Stimulated activated CD8-positive, alpha-beta memory T cell treated with anti-CD3 and anti-CD28 coated beads, Interleukin-15, amount 100 ng/mL, for 48 hours (primary cell): ENCODE measurements around the gene SCG5.

ENCODE experiments used
- DNase-seq, 2 donors: peaks; one replicate each; pipeline ENCODE4 v3.0.0-alpha.2; 2020; ENCODE audit warnings: low read depth in 2 of 2

The SCG5 gene

DNA sequence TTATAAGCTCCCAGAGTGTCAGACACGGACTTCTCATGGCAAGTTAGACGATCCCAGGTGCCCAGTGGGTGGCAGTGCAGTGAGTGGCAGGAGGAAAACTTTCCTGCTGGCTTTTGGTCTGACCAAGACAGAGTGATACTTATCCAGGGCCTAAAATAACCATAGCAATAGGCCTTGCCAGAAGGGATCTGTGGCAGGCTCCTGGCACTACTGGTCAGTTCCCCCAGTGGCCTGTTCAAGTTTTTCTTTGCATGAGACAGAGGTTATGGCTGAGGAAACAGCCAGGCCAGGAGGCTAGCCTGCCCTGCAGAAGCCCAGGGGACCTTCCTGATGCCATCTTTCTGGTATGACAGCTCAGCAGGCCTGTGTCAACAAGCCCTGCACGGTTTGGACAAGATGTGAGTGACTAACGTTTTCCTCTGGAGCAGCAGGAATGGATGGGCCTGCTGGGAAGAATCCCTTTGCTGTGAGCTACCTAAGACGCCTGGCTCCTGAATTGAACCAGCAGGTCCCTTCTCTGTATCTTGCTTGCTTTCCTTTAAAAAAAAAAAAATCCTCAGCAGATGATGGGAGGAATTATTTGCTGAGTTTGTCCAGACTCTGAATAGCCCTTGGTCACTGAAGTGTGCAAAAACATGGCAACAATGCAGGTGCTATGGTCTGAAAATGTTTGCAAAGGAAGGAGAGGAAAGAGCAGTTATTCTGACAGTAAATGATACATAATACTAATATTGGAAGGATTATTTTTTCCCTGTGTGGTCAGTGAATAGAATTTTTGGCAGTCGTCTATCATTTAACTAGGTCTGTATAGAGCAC lies 18.0 kb downstream of the SCG5 start:
- no peak for DNase-seq

DNA sequence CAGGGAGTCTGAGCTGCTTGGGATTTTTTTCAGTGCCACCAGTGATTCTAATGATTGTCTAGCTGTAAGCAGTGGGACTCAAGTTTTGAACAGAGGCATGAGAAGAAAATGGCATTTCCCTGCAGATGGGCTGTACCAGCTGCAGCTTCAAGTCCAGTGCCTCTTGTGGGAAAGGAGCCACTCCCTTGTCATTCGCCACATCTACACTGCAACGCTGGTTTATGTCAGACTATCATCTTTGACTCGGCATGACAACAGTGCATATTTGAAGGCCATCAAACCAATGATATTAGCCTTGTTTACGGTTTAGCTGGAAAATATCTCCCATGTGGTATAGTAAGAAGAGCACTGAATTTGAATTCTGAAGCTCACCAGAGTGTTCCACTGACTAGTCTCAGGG lies 22.2 kb downstream of the SCG5 start:
- no peak for DNase-seq

DNA sequence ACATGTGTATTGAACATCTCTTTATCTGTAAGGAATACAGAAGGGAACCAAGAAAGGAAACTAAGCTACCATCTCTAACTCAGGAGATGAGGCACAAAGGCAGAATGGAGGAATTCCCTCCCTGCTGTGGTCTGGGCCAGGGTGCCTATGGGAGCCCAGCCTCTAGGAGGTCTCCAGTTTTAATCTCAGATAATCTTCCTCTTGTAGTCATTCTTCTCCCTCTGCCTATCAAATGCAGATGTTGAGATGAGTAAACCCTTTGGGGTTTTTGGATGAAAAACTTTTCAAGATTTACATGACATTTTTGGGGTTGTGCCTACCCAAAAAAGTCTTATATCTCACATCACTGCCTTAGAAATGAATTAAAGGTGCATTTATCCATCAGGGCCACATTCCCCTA lies 23.3 kb downstream of the SCG5 start:
- DNase-seq: no peak

DNA sequence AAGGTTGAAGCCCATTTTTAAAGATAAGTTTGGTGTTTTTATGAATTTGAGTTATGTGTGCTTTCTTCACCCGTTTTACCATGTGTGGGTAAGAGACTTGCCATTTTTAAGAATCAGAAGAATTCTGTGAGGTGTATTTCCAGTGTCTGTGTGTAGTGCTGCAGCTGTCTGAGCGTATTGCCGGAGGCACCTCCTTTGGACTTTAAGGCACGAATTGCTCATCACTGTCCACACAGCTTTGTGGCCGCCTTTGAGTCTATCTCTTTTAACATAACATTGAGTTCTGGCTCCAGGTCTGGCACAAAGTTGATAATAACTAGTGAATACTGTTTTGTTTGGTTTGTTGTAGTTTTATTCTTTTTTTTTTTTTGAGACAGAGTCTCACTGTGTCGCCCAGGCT lies 25.8 kb downstream of the SCG5 start:
- DNase-seq: no peak

DNA sequence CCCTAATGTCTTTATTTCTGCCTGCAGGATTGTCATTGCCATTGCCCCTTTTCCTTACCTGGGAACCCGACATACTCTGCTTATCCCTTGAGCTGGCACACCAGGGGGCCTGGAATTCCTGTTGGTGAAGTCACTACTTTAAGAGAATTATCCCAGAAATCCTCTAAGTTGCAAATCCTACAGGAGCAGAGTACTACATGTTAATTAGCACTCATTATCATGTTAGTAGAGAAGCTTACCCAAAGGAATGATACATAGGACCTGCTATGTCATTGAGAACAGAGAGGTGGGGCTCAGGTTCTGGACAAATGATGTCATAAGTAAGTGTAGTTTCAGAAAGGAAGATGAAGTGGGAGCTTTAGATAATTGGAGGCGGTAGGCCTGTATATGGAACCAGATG lies 27.4 kb downstream of the SCG5 start:
- no peak for DNase-seq

DNA sequence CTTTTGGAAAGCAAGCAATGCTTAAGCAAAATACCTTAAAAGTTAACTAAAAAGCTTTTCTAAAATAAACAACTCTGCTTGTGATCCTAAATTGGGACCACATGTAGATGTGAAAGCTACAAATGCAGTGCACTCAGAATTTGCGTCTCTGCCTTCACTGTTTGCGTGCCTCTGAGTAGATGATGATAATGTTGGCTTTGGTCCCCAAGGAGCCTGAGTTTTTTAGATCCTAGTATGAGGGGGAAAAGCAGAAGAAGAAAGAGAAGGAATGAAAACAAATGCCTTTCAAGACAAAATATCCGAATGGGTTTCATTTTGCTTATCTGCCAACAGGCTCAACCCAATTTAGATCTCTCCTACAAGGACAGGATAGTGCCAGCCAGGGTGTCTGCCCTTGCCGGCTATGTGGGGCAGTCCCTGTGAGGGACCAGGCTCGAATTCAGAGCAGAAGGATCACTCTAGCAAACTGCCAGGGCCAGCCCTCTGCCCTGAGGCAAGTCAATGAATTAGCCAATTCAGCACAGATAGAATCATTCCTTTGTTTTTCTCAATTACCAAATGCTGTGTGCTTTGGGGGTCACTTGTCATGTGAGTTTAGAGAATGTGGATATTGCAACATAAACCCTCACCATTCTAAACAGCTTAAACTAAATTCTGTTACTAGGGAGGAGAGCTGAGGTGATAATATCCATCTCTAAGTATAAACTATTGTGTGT lies 28.5 kb downstream of the SCG5 start:
- no peak for DNase-seq

DNA sequence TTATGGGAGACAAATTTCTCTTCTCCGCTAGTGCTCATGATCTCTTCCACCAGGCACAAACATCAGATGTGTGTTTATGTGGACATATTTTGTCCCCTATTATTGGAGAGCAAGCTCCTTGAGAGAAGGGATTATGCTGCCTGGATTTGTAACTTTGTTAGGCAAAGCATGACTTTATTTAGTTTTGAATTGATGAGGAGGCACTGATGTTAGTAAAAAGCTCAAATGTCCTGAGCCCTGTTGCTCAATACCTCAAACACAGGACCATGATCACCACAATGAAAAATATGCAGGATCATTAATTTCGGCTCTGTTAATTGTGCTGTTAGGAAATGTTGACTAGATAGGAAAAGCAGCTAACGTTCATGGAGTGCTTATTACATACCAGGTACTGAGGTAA lies 29.1 kb downstream of the SCG5 start:
- DNase-seq: no peak

DNA sequence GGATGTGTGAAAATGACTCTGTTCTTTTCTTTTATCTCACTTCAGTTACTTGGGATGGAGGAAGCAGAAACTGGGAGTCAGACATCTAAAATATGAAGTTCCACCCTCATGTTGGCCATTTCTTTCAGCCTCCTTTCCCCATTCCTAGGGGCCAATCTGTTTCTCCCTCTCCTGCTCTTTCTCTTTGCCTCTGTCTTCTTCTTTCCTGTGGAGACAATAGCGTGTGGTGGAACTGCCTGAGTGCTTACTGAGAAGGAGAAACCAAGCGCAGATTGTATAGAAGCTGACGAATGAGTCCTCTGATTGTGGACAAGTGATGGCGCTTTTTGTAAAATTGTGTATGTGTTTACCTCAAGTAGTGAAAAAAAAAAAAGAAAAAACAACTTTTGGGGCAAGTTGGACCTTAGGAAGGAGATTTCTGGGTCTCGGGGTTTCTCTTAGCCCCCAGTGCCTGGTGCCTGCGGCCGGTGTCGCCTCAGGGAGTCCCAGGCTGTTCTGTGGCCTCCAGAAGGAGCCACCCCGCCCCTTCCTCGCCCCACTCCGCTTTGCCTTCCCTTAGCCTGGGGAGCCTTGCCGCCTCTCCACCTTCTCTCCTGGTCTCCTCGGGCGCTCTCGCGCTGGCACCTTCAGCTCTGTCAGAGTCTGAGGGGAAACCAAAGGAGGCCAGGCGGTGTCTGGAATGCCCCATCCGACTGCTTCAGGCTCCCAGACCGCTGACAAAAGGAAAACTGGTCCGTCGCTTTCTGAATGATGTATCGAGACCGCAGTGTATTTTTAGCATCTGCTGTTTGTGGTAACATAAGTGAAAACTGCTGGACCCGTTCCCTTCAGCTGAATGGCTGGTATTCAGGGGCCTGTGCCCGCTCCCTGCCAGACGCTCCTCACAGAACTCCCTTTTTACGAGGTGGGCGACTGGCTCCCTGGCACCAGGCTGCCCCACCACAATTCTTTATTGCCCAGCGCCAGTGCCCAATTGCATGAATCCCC lies 30.1 kb downstream of the SCG5 start:
- no peak for DNase-seq

DNA sequence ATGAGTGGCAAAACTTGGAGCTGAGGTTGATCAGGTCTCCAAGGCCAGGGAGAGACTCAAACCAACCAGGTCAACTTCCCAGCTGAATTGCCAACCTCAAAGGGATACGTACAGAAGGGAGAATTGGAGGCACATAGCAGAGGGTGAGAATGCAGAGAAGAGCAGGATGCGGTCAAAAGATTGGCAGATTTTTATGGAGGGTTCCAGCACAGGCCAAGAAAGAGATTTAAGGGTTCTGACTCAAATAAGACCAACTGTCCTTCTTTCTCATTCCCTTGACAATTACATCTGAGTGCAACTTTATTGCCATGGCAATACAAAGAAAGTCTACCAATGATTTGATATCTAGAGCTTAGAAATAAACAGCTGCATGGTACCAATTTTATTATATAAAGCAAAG lies 33.2 kb downstream of the SCG5 start:
- DNase-seq: no peak

DNA sequence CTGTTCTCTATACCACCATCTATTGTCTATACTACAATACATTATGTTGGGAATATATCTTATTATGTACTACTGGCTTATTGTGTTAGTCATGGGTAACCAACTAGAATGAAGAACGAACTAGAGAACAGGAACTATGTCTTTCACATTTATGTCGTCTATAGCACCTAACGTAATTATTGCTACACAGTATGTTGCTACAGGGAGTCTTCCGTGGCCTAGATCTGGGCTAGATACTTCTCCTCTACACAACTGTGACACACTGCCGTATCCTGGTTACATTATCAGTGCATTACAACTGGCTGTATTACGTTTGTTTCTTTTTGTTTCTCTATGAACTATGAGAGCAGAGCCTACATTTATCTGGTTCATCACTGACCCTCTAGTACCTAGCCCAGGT lies 34.0 kb downstream of the SCG5 start:
- no peak for DNase-seq

DNA sequence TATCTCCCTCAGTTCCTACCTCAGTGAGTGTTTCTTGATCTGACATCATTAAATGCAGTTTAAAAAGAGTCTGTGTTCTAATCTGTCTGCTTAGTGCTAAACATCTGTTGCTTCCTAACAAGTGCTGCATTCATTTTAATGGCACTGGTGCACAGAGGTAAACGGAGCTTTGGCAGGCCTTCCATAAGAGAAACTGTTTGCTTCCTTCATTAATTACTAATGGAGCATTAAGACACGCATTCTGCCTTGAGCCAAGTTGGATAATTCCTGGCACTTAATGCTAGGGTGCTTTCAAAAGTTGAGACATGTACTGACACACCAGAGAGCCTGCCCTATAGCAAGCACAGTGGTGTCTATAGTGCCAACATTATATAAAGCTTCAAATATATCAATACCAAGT lies 34.7 kb downstream of the SCG5 start:
- DNase-seq: no peak

DNA sequence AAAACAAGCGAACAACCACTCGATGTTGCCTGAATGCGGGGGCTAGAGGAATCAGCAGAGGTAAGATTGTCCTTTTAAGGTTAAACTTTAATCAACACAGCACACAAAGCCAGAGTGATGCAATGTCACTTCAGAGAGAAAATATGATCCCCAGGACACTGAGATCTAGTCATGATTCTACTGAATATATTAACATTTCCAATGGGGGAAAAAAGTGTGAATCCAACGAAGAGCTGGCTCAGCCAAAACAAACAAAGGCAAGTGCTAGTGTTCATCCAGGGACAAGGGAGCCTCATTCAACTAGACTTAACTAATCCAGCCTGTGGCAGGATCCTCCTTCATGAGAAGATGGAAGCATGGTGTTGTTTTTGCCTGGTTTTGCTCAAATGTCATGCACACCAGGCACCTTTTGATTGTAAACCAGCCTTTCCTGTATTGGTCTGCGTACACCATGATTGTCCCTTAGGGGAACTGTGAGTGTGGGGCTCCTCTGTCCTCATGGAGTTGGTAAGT lies 35.8 kb downstream of the SCG5 start:
- no peak for DNase-seq

DNA sequence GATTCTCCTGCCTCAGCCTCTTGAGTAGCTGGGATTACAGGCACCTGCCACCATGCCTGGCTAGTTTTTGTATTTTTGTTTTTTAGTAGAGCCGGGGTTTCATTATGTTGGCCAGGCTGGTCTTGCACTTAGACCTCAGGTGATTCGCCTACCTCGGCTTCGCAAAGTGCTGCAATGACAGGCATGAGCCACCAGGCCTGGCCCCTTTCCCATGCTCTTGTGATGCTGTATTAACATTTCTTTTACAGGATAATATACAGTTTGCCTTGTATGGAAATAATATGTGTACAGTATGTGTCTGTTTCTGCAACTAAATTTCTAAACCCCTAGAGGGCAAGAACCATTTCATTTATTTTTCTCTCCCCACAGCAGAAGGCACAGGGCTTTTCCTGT lies 37.8 kb downstream of the SCG5 start:
- no peak for DNase-seq

DNA sequence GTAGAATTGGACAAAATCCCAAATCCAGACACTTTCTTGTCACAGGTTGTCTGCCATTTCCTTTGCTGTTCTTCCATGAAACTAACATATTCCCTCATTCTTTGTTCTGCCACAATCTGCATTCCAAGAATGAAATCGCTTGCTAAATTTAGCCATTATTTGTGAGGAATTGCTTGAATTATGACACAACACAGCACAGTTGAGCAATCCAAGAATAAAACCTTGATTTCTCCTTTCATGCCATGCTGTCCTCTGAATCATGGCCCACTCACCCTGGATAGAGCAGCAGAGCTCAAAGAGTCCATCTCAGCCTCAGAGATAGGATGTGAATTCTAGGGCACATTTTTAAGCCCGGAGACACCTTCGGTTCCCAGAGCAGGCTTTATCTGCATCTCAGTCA lies 41.1 kb downstream of the SCG5 start:
- no peak for DNase-seq

DNA sequence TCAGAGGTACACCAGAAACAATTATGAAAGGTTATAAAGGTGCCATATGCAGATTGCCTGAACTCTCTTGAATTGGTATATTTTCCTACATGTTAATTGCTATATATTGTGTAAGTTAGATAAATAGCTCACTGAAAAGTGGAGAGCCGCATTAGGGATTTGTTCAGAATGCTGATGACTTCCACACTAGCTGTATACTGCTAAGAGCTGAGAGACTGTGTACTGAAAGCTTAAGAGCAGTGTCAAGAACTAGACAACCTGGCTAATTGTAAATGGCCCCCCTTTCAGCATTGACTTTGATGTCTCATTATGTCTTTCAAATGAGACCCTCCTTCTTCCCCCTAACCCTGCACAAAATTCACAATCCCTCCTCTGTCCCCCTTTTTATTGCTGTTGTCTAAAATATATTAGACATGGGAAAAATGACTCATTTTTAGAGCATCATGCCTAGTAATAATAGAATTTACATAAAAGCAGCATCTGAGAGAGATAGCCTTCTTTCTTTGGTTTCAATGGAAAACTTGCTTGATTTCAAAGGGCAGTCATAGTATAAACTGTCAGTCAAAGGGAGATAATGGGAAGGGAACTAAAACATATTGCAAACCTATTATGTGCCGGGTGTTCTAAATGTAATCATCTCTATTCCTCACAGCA lies 41.6 kb downstream of the SCG5 start:
- DNase-seq: no peak

DNA sequence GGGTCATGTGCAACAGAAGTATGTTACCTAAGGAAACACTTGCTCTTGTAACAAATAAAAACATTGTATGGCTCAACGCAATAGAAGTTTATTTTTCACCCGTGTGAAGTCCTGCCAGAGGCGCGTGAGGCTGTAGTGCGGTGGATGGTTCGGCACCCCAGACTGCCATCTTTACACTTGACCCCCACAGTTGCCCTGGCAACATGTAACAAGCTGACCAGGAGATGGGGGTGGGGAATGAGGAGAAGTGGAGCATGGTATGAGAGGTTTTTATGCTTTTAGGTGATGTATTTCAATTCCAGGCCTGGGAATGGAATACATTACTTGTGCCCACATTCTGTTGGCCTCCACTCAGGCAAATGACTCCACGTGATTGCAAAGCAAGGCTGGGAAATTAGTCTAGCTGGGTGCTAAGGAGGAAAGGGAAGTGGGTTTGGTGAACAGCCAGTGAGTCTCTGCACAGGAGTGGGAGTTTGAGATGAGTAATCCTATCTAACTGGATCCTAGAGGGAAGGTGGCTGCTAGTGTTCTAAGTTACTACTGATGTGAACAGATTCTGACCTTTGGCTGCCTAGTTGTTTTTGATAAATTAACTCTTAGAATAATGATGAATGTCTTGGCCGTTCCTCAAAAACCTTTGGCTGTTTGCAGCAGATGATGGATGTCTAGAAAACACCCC lies 42.5 kb downstream of the SCG5 start:
- no peak for DNase-seq

DNA sequence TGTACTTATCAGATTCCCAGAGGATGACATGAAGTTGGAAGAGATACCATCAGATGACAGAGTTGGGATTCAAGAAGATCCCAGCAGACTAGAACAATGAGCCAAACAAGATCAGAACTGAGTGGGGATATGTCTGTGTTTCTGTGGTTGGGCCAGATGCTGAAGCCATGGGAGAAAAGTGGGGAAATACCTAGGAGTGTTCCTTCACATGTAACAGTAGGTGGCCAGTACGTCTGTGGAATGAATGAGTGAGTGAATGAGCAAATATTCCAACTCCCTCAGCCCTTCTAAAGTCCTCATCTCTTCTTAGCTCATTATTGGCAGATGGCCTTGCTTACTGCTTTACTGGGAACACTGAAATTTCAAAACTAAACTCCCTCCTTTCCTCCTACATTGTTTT lies 44.1 kb downstream of the SCG5 start:
- no peak for DNase-seq

DNA sequence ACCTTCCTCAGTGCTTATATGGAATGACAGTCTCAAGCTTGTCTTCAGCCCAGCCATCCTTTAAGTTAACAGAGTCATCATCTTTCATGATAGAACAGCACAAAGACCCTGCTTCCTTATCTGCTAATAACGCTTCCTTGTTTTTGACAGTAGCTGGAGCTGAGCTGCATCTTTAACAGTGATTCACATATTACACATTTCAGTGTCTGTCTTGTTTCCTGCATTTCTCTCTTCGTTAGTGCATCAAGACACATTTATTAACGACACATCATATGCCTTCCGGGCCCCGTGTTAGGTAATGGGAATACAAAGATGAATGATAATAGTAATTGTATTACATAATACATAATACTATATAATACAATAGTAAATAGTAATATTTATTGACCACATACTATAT lies 46.0 kb downstream of the SCG5 start:
- no peak for DNase-seq

DNA sequence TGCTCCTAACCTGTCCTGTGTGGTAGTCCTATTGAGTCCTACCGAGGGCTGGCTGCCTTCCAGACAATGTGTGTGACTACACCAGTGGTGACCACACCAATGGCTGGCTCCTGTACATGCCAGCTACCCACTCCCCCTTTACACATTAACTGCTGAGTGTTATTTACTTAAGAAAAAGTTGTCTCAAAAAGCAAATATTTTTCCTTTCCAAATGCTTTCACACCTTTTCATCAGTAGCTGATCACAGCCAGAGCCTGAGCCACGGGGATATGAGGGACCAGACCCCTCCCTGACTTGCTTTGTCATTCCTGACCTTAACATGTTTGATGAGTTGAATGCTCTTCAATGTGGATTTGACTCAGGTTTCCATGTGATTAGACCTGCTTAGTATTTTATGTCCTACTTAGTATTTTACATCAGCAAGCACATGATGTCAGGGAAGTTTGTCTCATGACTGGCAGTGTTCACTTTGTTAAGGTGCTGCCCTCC lies 46.7 kb downstream of the SCG5 start:
- no peak for DNase-seq

DNA sequence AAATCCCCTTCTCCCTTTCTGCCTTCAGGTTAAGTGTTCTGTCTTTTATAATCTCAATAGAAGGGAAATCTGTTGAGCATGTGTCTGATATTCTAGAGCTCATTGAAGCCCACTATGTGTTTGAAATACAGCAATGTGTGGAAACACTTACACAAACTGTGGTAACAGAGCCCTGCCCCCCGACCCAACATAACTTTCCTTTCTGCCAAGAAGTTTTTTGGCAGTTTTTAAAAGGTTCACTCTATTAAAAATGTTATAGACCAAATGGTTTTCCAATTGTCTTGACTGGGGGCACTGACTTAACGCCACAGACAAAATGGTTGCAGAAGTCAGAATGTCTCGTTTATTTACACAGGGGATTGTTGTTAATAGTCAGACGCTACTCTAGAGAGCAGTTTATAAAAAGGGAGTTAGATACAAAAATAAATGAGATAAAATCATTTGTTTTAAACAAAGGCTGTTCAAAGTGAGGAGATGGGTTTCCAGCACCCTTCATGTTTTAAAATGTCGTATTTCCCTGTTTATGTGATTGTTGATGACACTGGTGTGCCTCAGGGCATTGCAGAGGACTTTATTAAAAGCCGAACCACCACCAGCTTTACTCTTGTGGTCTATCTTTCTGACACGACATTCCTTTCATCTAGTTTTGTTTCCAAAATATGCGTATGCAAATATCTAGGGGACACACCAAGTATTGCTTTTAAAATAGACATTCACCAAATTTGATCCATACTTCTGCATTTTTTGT lies 49.6 kb downstream of the SCG5 start:
- DNase-seq: no peak
